Uterus (tissue), 2 donors: ENCODE measurements around the gene RNU2-1.

Experiments used
- CTCF ChIP-seq, 4 experiments: fragments of 200-600 bp in 2 of 4; fragments of 450-650 bp in 2 of 4; sonication (generic) in 2 of 4; IDR thresholded peaks; one replicate each; pipeline ENCODE4 v1.5.1; 2016 to 2019; ENCODE audit warnings: antibody characterized with exemption in 4 of 4, mild to moderate bottlenecking in 2 of 4, moderate library complexity in 1 of 4
- POLR2A ChIP-seq, 2 donors: fragments of 450-650 bp; IDR thresholded peaks; one replicate each; pipeline ENCODE4 v1.6.1; 2016; ENCODE audit warnings: antibody characterized with exemption in 2 of 2, mild to moderate bottlenecking in 1 of 2, moderate library complexity in 1 of 2

GRCh38 chr17:43213545-43213944 is 20.2 kb downstream of the RNU2-1 start:
- TF ChIP-seq CTCF (IDR thresholded peaks at IDR 0.05) (no peak), POLR2A (IDR thresholded peaks at IDR 0.05) (no peak)
